Measurements from ENCODE around the gene SIPA1L3.
"Not testable (repeated sequence)": the region's sequence is repeated elsewhere in the genome, so short reads cannot be mapped to it uniquely, and the experiment has no call there.

Gene SIPA1L3, protein sequence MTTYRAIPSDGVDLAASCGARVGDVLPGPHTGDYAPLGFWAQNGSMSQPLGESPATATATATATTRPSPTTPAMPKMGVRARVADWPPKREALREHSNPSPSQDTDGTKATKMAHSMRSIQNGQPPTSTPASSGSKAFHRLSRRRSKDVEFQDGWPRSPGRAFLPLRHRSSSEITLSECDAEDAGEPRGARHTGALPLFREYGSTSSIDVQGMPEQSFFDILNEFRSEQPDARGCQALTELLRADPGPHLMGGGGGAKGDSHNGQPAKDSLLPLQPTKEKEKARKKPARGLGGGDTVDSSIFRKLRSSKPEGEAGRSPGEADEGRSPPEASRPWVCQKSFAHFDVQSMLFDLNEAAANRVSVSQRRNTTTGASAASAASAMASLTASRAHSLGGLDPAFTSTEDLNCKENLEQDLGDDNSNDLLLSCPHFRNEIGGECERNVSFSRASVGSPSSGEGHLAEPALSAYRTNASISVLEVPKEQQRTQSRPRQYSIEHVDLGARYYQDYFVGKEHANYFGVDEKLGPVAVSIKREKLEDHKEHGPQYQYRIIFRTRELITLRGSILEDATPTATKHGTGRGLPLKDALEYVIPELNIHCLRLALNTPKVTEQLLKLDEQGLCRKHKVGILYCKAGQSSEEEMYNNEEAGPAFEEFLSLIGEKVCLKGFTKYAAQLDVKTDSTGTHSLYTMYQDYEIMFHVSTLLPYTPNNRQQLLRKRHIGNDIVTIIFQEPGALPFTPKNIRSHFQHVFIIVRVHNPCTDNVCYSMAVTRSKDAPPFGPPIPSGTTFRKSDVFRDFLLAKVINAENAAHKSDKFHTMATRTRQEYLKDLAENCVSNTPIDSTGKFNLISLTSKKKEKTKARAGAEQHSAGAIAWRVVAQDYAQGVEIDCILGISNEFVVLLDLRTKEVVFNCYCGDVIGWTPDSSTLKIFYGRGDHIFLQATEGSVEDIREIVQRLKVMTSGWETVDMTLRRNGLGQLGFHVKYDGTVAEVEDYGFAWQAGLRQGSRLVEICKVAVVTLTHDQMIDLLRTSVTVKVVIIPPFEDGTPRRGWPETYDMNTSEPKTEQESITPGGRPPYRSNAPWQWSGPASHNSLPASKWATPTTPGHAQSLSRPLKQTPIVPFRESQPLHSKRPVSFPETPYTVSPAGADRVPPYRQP (N-terminal part only)

DNA sequence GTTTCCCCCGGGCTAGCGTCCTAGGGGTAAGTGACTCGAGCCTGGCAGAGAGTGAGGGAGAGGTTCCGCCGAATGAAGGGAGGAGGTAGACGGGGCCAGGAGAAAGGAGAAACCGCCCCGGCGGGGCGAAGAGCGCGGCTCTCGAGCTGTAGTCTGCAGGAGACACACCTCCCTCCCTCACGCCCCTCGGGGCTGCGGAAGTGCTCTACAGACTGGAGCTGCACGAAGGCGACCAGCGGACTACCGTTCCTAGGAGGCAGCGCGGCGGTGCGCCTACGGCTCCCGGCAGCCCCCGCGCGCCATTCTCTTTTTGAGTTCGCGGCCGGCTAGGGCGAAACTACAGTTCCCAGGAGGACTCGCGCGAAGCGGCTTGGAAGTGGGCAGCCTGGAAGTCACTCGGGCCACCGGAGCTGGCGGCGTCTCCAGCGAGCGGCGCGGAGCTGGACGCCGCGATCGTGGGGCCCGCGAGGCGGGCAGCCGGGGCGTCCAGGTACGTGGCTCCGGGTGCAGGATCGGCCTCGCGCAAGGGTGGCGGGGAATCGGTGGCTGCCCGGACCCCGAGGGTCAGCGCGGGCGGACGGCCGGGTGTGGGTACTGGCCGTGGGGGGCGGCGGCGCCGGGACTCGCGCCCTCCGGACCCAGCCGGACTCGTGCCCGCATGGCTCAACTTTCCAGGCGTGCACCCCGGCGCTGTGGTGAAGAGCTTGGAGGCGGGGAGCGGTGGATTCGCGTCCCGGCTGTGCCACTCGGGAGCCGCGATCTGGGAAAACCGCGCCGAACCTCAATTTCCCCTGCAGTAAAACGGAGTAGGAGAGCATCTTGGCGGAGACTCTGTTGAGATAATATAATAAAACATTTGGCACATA is at the start of gene SIPA1L3:
Gene SIPA1L3, plus strand, starts transcription at position 340 of the 866 bp plus-strand sequence. CDS start 174,358 bp downstream, outside the sequence.
- peak; percentile 87 for DNase-seq (ENCODE audit: low read depth)

DNA sequence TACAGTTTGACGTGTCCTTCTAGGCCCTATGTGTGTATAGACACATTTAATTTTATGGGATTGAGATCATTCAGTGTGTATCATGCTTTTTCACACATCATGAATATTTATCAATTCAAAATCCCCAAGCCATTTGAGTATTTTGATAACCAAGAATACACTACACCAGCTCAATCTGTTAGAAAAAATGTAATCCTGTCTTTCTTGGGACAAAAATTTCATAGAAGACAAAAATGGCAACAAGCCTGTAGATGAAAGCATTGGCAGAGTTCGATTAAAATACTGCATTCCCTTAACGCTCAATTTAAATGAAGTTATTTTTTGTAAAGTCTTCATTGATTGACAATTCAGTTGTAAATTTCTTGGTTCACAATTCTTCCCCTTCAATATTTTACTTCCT is 42.5 kb upstream of the SIPA1L3 start:
- no peak for DNase-seq (ENCODE audit: low read depth)

DNA sequence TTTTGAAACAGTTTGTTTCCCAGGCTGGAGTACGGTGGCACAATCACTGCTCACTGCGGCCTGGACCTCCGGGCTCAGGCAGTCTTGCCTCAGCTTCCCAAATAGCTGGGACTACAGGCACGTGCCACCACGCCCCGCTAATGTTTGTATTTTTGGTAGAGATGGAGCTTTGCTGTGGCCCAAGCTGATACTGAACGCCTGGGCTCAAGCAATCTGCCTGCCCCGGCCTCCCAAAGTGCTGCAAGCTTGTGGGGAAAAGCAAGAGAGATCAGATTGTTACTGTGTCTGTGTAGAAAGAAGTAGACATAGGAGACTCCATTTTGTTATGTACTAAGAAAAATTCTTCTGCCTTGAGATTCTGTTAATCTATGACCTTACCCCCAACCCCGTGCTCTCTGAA is 41.1 kb upstream of the SIPA1L3 start:
- DNase-seq (ENCODE audit: low read depth), result not testable (repeated sequence)

DNA sequence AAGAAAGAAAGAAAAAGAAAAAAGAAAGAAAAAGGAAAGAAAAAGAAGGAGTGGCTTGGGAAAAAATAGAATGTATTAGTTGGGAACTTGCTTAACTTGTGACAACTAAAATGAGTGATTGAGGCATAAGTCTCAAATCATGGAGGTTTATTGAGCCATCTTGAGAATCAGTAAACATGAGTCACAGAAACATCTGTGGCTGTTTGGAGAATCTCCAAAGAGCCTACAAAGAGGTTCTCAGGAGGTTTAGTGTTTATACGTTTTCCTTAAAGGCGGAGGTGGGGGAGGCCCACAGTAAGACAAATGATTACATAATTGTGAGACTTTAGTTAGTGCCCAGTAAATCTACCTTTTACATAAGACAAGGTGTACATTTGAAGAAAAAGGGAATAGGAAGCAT is 39.2 kb upstream of the SIPA1L3 start:
- no peak for DNase-seq (ENCODE audit: low read depth)

DNA sequence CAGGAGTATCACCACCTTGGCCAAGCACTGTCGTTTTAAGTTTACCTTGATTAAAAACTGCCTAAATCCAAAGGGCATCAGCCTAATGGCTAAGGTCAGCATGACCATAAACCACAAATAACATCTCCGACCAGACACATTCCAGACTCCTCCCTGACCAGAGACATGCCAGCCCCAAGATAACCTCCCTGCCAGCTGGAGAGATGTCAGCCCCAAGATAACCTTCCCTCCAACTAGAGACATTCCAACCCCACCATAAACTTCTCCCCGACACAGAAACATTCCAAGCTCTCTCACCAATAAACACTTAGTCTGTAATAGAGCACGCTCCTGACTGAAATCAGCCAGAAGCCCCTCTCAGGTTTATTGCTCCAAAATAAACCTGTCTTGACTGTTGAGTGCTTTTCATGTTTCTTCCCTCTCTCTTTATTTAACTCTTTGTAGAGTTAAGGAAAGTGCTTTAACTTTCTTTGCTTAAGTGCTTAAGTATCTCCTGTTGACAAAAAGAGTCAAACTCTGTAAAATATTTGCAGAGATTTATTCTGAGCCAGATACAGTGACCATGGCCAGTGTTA is 37.2 kb upstream of the SIPA1L3 start:
- no peak for DNase-seq (ENCODE audit: low read depth)

DNA sequence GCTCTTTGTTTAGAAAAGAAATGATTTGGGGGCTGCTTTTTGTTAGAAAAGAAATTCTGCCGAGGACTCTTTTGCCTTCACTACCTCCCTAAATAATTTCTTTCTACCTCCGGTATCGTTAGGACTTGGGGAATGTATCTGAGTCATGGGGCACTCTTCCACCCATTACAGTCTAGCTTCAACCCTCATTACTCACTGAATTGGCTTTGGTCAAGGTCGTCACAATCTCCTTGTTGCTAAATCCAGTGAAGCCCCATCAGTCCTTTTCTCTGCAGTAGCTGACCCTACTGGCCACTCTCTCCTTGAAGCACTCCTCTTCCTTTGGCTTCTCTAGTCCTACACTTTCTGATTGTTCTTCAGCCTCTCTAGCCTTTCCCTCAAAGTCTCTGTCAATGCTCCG is 34.6 kb upstream of the SIPA1L3 start:
- no peak for DNase-seq (ENCODE audit: low read depth)

DNA sequence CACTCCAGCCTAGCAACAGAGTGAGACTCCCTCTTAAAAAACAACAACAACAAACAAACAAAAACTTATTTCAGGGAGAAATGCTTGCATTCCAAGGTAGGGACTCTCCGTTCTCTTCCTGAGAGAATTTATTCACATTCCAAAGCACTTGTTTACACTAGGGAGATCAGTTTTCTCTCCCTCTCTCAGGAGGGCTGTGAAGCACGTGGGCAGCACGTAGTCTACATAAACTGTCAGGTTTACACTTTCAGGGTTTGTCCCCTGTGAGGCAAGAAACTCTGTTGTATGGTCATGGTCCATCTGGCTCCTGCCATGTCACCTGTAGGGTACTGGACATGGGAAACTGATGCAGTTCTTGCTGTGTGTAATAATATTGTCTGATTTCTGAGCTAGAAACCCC is 32.2 kb upstream of the SIPA1L3 start:
- DNase-seq (ENCODE audit: low read depth), result no peak

DNA sequence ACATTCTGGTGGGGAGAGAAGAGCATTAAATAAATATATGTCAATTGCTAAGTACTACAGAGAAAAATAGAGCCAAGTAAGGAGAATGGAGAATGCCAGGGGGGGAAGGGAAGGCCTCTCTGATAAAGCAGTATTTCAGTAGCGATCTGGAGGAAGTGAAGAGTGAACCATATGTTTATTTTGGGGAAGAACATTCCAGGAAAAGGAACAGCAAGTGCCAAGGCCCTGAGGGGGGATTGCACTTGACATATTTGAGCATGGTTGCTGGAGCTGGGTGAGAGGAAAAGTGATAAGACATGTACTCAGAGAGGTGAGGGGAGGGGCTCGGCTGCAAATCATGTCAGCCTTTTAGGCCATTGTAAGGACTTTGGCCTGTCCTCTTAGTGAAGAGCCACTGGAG is 31.0 kb upstream of the SIPA1L3 start:
- no peak for DNase-seq (ENCODE audit: low read depth)

DNA sequence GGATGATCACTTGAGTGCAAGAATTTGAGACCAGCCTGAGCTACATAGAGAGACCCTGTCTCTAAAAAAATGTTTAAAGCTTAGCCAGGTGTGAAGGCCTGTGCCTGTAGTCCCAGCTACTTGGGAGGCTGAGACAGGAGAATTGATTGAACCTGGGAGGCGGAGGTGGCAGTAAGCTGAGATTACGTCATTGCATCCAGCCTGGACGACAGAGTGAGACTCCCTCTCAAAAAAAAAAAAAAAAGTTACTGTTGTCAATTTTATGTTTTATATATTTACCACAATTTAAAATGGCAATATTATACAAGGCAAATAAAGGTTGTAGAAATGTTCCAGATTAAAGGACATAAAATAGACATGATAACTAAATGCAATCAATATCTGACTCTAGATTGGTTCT is 29.9 kb upstream of the SIPA1L3 start:
- no peak for DNase-seq (ENCODE audit: low read depth)

DNA sequence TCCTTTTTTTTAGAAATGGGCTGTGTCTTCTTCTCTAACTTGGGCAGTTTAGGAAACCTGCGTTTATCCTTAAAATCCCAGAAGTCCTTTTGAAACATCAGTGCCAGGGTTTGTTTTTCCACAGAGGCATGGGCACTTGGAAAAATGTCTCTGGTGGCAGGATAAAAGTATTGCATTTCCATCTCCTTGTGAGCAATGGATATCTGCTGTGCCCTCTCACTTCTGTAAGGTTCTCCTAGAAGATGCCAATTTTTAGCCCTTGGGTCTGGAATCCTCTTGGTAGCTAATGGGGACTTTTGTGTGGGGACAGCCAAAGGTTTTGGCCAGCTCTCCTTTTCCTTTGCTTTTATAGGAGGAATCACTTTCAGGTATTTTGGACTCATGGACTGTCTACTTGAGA is 21.6 kb upstream of the SIPA1L3 start:
- no peak for DNase-seq (ENCODE audit: low read depth)

DNA sequence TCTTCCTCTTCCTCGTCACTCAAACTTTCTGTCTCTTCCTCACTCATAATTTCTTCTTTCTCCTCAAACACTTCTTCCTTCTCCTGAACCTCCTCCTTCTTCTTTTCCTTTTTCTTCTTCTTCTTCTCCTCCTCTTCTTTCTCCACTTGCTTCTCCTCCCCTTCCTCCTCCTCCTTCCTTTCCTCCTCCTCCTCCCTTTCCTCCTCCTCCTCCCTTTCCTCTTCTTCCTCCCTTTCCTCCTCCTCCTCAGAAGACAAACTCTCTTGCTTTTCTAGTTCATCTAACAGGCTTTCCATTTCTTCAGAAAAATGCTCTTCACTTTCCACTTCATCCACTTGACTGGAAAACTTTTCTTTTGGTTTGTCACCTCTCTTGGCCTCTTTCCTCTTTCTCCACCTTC is 20.4 kb upstream of the SIPA1L3 start:
- no peak for DNase-seq (ENCODE audit: low read depth)

DNA sequence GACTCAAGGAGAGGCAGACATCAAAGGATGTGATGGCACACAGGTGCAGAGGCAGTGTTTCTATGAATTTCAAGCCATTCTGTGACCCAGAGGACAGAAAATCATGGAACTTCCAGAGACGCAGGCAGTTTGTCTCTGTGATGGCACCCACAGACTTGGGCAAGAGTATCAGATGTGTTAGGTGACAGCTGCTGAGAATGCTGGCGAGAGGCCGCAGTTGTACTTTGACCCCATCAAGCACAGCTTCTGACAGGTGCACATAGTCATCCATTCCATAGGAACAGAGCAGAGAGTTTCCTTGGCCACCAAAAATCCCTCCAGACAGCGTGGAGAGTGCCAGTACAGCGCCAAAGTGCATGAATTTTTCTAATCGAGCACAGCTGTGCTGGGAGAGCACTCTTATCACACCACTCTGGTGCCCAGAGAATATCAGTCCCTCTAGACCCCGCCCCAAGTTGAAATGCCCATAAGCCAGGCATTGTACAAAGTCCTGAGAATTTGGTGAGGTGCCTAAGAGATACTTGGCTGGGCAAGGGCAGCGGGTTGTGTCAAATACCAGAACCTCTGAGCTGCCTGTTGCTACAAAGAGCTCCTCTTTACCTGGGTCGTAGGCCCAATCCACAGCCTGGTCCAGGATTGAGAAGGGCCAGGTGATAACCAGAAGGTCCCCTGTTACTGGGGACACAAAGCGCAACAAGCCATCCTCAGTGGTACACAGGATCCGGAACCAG is 13.0 kb upstream of the SIPA1L3 start:
- no peak for DNase-seq (ENCODE audit: low read depth)

DNA sequence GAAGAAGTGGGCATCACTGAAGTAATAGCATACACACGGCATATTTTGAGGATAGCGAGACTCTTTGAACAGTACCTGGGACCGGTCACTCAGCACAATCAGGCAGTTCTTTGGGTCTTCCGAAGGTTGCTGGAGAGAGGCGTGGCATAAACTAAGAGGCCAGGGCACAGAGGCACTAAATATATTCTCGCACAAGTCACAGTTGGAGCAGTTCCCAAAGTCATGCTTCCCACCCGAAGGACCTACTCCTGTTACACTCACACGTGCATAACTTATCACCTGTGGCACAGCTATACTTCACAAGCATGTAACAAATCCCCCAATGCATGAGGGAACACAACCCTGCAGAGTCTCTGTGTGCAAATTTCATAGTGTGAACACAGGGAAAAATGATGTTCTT is 10.8 kb upstream of the SIPA1L3 start:
- no peak for DNase-seq (ENCODE audit: low read depth)

DNA sequence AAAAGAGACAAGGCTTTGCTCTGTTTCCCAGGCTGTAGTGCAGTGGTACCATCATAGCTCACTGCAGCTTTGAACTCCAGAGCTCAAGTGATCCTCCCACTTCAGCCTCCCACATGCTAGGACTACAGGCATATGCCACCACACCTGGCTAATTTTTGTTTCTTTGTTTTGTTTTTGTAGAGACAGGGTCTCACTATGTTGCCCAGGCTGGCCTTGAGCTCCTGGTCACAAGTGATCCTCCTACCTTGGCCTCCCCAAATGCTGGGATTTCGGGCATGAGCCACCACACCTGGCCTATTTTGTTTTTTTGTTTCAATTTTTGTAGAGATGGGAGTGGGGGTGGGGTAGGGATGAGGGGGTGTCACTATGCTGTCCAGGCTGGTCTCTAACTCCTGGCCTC is 7.6 kb upstream of the SIPA1L3 start:
- no peak for DNase-seq (ENCODE audit: low read depth)

DNA sequence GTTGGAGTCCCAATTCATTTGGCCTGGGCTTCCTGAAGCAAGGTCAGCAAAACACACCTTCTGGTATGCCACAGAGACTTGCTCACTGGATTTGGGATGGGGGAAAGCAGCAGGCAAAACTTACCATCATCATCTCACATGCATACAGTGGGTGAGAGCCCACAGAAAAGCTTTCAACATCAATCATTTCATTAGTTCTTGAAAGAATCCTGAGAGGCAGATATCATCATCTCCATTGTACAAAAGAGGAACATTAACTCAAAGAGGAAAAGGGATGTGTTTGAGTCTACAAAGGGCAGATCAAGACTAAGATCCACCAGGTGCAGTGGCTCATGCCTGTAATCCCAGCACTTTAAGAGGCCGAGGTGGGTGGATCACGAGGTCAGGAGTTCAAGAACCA is 7.0 kb upstream of the SIPA1L3 start:
- DNase-seq (ENCODE audit: low read depth), result no peak

DNA sequence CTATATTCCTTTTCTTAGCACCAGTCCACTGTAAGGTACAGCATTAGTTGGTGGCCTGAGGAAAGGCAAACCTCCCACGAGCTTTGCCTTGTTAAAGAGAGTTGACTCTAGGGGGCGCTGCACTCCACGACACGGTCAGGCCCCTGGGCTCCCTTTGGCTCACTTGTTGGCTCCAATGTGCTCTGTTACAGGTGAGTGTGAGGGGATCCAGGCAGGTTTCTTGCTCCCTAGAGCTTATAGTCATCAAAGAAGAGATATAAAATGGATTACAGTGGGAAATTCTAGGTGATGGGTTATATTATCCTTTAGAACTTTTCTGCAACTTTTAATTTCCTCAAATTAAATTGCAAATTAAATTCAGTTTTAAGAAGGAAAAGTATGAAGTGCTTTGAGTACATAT is 4.3 kb upstream of the SIPA1L3 start:
- peak; percentile 80 for DNase-seq (ENCODE audit: low read depth)

DNA sequence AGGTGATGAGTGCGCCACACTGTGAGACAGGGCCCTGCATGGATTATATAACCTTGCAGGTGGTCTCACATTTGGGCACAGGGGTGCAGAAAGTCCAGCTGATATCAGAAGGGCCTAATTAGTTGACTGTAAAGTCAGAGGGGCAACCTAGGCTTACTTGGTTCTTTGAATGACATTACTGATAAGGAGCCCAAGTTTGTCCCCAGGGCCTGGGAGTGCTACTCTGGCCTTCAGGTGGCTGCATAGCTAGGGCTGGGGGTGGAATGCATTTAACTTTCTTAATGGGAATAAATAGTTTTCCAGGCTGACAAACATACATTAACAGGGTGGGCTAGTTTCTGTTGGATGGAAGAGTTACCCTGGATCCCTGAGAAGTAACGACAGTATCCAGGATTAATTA is 3.9 kb upstream of the SIPA1L3 start:
- DNase-seq (ENCODE audit: low read depth), result no peak

DNA sequence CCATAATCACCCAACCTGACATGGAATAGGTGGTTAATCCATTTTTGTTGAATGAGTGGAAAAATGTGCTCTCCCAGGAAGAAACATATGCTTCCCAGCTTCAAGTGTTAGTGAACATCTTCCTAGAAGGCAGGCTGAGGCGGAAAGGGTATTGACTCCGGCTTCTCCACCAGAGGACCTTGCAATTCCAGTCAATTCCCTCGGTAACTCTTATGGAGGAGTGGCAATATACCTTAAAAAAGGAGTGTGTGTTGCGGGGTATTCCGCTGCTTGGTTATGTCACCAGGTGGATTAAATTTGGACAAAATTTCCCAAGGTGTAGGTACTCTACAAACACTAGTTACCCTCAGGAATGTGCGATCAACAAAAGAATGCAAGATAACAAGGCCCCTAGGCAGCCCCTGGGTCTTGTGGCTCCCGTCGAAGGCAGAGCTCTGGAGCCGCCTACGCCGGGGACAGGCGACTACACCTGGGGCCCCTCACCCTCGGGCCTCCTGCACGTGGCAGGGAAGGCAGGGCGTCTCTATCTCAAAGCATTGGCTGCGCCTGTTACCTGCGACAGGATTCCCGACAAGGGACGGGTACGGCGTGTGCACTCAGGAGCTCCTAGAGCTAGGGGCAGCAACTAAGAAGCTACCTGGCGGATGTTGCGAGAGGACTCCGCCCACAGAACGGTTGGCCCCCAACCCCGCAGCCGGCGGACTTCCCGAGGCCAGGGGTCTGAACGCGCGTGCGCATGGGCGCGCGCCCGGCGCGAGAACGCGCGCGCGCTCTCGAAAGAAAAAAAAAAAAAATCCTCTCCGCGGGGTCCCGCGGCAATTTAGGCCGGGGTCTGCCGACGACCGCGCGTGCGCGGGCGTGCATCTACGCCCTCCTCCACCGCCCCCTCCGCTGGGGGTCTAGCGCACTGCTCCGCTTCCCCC is 801 bp upstream of the SIPA1L3 start, which contains the start of gene WDR87:
Gene WDR87, minus strand, starts transcription at position 649 of the 923 bp plus-strand sequence. CDS start 8,355 bp downstream, outside the sequence.
- DNase-seq (ENCODE audit: low read depth), result no peak

DNA sequence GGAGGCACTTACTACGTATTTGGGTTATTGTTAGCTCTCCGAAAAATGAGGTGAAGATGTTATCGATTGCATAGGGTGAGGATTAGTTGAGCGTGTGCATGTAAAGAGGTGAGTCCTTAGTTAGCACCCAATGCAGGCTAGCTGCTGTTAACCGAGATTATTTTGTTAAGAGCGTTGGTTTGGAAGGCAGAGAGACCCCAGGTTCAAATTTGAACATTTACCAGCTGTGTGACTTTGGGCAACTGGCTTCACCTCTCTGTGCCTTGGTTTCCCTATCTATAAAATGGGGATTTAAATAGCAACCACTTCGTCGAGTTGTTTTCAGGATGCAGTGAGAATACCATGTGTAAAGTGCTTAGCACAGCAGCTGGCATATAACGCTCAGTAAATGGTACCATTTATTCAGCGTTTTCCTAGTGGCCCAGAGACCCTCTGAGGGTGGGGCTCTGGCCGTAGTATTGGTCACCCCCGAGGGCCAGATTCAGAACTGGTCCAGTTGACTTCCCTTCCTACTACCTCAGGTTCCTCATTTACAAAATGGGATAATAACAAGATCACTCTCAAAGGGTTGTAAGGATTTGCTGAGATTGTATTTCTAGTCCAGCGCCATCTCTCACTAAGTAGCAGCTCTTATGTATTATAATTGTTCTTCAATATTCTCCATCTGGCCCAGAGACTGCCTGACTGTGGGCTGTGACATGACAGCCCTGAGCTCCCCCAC is 887 bp downstream of the SIPA1L3 start:
- no peak for DNase-seq (ENCODE audit: low read depth)
